Fibroblast of the aortic adventitia (primary cell): ENCODE data around the gene DNAJB11. TPM values are rescaled to one million over a fixed set of nuclear protein-coding genes. Genes with fewer than 3 reads are reported as not detected.

Experiments
- DNase-seq: peaks from one replicate; pipeline ENCODE4 v3.0.0-alpha.2; 2010; ENCODE audit warnings: low read depth
- H3K4me3 ChIP-seq: 2 replicates; pipeline ENCODE4 v1.5.1; 2011; ENCODE audit warnings: low read depth, mild to moderate bottlenecking, control low read depth, low read length, moderate library complexity
- CTCF ChIP-seq: IDR thresholded peaks from 2 replicates; pipeline ENCODE4 v1.5.1; 2011; ENCODE audit warnings: mild to moderate bottlenecking, low read length, control low read depth, inconsistent platforms; ENCODE audit not compliant: insufficient read depth
- total RNA-seq: library from RNA; depleted of rRNA; stranded (reverse); fragments of >200 nt; gene quantifications from 2 replicates; pipeline ENCODE4 v1.2.3, GENCODE V29; 2012; ENCODE audit warnings: low replicate concordance

Gene DNAJB11
- total RNA-seq, 1 donor, result 44.0 TPM

GRCh38 chr3:186618318-186618938, 47.9 kb downstream of the DNAJB11 start:
- no peak for TF ChIP-seq CTCF
- no peak for DNase-seq

GRCh38 chr3:186619787-186620212, 49.3 kb downstream of the DNAJB11 start:
- no peak for DNase-seq
- no peak for TF ChIP-seq CTCF
- H3K4me3 ChIP-seq, result no peak overlapping the region

More at GRCh38 chr3:186618318-186618938, 47.9 kb downstream of the DNAJB11 start:
- no peak overlapping the region for H3K4me3 ChIP-seq

GRCh38 chr3:186620213-186621092, 49.9 kb downstream of the DNAJB11 start:
- no peak overlapping the region for H3K4me3 ChIP-seq
- TF ChIP-seq CTCF, result no peak
- no peak for DNase-seq

GRCh38 chr3:186621894-186622650, 51.6 kb downstream of the DNAJB11 start:
- no peak for DNase-seq
- no peak overlapping the region for H3K4me3 ChIP-seq
- TF ChIP-seq CTCF, result no peak

- no peak for TF ChIP-seq CTCF
- DNase-seq, result no peak
- H3K4me3 ChIP-seq, result no peak overlapping the region
Measured at GRCh38 chr3:186622651-186623310, 52.3 kb downstream of the DNAJB11 start.

GRCh38 chr3:186624598-186624997, 54.1 kb downstream of the DNAJB11 start:
- no peak for TF ChIP-seq CTCF
- H3K4me3 ChIP-seq, result no peak overlapping the region
- no peak for DNase-seq
